Small intestine (tissue), 7 donors: ENCODE results near the gene SLC25A24. TPM values are rescaled to one million over a fixed set of nuclear protein-coding genes. Genes with fewer than 3 reads are reported as not detected.
"Not testable (repeated sequence)": the region's sequence is repeated elsewhere in the genome, so short reads cannot be mapped to it uniquely, and the experiment has no call there.

ENCODE experiments used
- DNase-seq, 2 donors: peaks; one replicate each; pipeline versions ENCODE4 v3.0.0 to v3.0.0-alpha.2; 2013
- FAIRE-seq: peaks from 2 replicates; lab custom pipeline; 2012; peaks lifted over from hg19 to GRCh38; lab: Jason Lieb, UNC
- H3K27ac ChIP-seq, 3 donors: one replicate each; pipeline ENCODE4 v1.5.1; 2013; ENCODE audit warnings: low read length in 2 of 3, mild to moderate bottlenecking in 2 of 3, control low read depth in 1 of 3, inconsistent platforms in 1 of 3, low read depth in 1 of 3, moderate library complexity in 1 of 3
- H3K27me3 ChIP-seq, 3 donors: one replicate each; pipeline ENCODE4 v1.6.1; 2013; ENCODE audit warnings: low read length in 3 of 3, inconsistent platforms in 1 of 3; ENCODE audit not compliant: control insufficient read depth in 3 of 3, insufficient read depth in 3 of 3
- H3K36me3 ChIP-seq, 3 donors: one replicate each; pipeline ENCODE4 v1.6.1; 2013; ENCODE audit warnings: low read length in 3 of 3, inconsistent platforms in 1 of 3, low read depth in 1 of 3, mild to moderate bottlenecking in 1 of 3, moderate library complexity in 1 of 3; ENCODE audit not compliant: control insufficient read depth in 3 of 3, insufficient read depth in 2 of 3
- H3K4me1 ChIP-seq, 3 donors: one replicate each; pipeline ENCODE4 v1.6.1; 2013; ENCODE audit warnings: low read length in 2 of 3, inconsistent platforms in 1 of 3, low read depth in 1 of 3, mild to moderate bottlenecking in 1 of 3, moderate library complexity in 1 of 3; ENCODE audit not compliant: control insufficient read depth in 3 of 3, insufficient read depth in 2 of 3
- H3K4me3 ChIP-seq, 3 donors: one replicate each; pipeline ENCODE4 v1.5.1; 2013; ENCODE audit warnings: low read length in 3 of 3, control low read depth in 1 of 3, inconsistent platforms in 1 of 3, low read depth in 1 of 3, mild to moderate bottlenecking in 1 of 3, moderate library complexity in 1 of 3
- H3K9me3 ChIP-seq, 2 donors: one replicate each; pipeline ENCODE4 v1.6.1; 2013; ENCODE audit warnings: low read depth in 1 of 2, low read length in 1 of 2; ENCODE audit not compliant: control insufficient read depth in 2 of 2, insufficient read depth in 1 of 2
- WGBS, 3 donors: extraction: QIAGEN DNeasy Blood & Tissue Kit; methylation state at CpG; one replicate each; pipeline ENCODE4 v1.1.7; 2013; 5-methylcytosine and 5-hydroxymethylcytosine counted together
- polyA plus RNA-seq, 4 donors: library from polyadenylated mRNA; stranded (reverse) in 3 of 4; unstranded in 1 of 4; fragments of 200-250 nt in 3 of 4; fragments of 120-200 nt in 1 of 4; gene quantifications; one replicate each; pipeline versions ENCODE4 v1.2.1 to v1.2.3, GENCODE V29; 2013
- donor health status: healthy with polysubstance abuse.
- donor health status: control.
- donor health status: control.
- donor health status: Bipolar disorder and iron deficiency.
- donor health status: healthy.

The SLC25A24 gene
- polyA plus RNA-seq, 4 donors, result 31.7 to 43.4 (median 36.8) TPM

GRCh38 chr1:108208724-108209446 lies 8.7 kb upstream of the SLC25A24 start:
- FAIRE-seq (no peak), DNase-seq (no peak)
- H3K27me3 ChIP-seq, result peaks cover 0 to 6% (median 4%) of the 10 kb centered on the region in 3 donors
- WGBS, 3 donors, result 62 to 72% (median 65%) methylated on average over 10 to 11 of the region's 11 CpGs
- H3K4me1 ChIP-seq, result no peaks in the 10 kb centered on the region
- H3K9me3 ChIP-seq, result no peaks in the 10 kb centered on the region
- no peak overlapping the region for H3K4me3 ChIP-seq
- H3K36me3 ChIP-seq, result no peaks in the 10 kb centered on the region
- H3K27ac ChIP-seq, result no peak overlapping the region

- not testable (repeated sequence) for H3K36me3 ChIP-seq, H3K27ac ChIP-seq, H3K9me3 ChIP-seq, H3K4me3 ChIP-seq, DNase-seq, H3K27me3 ChIP-seq, FAIRE-seq
- 65 to 83% (median 81%) methylated on average over 3 of the region's 3 CpGs for WGBS, 3 donors
- peaks cover 0 to 12% (median 2%) of the 10 kb centered on the region in 3 donors for H3K4me1 ChIP-seq
These were observed 3.4 kb upstream of the SLC25A24 start for GRCh38 chr1:108203582-108203981.

- no peak overlapping the region for H3K4me3 ChIP-seq
- peaks cover 2 to 14% (median 2%) of the 10 kb centered on the region in 3 donors for H3K4me1 ChIP-seq
- H3K27ac ChIP-seq, result no peak overlapping the region
- 77 to 84% (median 83%) methylated on average over 5 of the region's 5 CpGs for WGBS, 3 donors
- no peaks in the 10 kb centered on the region for H3K9me3 ChIP-seq
- no peak for DNase-seq
- FAIRE-seq, result no peak
- H3K36me3 ChIP-seq, result peaks cover 0 to 4% (median 0%) of the 10 kb centered on the region in 3 donors
- H3K27me3 ChIP-seq, result no peaks in the 10 kb centered on the region
These were observed 1.5 kb upstream of the SLC25A24 start for GRCh38 chr1:108201687-108202086.

- DNase-seq, result peak; percentile 55 to 75
- peaks cover 0 to 8% of the 10 kb centered on the region in 2 donors for H3K9me3 ChIP-seq
- H3K27me3 ChIP-seq, result no peaks in the 10 kb centered on the region
- 0 to 1% (median 0%) methylated on average over 10 of the region's 10 CpGs for WGBS, 3 donors
- peaks cover 2 to 14% (median 5%) of the 10 kb centered on the region in 3 donors for H3K4me1 ChIP-seq
- peak overlapping the region; percentile 81 to 98 (median 96) for H3K27ac ChIP-seq
- H3K4me3 ChIP-seq, result peak overlapping the region; percentile 81 to 86 (median 81)
- FAIRE-seq, result no peak
- H3K36me3 ChIP-seq, result peaks cover 0 to 6% (median 0%) of the 10 kb centered on the region in 3 donors
These were observed 526 bp upstream of the SLC25A24 start for GRCh38 chr1:108200687-108201051.

- H3K27me3 ChIP-seq, result no peaks in the 10 kb centered on the region
- H3K27ac ChIP-seq, result peak overlapping the region; percentile 95 to 98 (median 96)
- 4 to 14% (median 8%) methylated on average over 9 of the region's 9 CpGs for WGBS, 3 donors
- peak overlapping the region; percentile 81 to 86 (median 81) for H3K4me3 ChIP-seq
- peaks cover under 1 to 9% (median 2%) of the 10 kb centered on the region in 3 donors for H3K36me3 ChIP-seq
- DNase-seq (peak; percentile 82 to 93), FAIRE-seq (no peak)
- H3K4me1 ChIP-seq, result peaks cover 2 to 14% (median 5%) of the 10 kb centered on the region in 3 donors
- H3K9me3 ChIP-seq, result peaks cover 0 to 13% of the 10 kb centered on the region in 2 donors
These were observed 897 bp downstream of the SLC25A24 start for GRCh38 chr1:108199201-108199691.

GRCh38 chr1:108194051-108194450 lies 6.1 kb downstream of the SLC25A24 start:
- no peak overlapping the region for H3K4me3 ChIP-seq
- H3K27me3 ChIP-seq, result no peaks in the 10 kb centered on the region
- FAIRE-seq, result no peak
- H3K36me3 ChIP-seq, result peaks cover 4 to 18% (median 10%) of the 10 kb centered on the region in 3 donors
- peaks cover 0 to 24% of the 10 kb centered on the region in 2 donors for H3K9me3 ChIP-seq
- H3K4me1 ChIP-seq, result peaks cover 2 to 5% (median 4%) of the 10 kb centered on the region in 3 donors
- 95 to 97% (median 96%) methylated on average over 1 of the region's 1 CpG for WGBS, 3 donors
- no peak overlapping the region for H3K27ac ChIP-seq
- no peak for DNase-seq

GRCh38 chr1:108193333-108193732 lies 6.8 kb downstream of the SLC25A24 start:
- no peak overlapping the region for H3K4me3 ChIP-seq
- no peak overlapping the region for H3K27ac ChIP-seq
- WGBS, 3 donors, result 90 to 97% (median 95%) methylated on average over 1 of the region's 1 CpG
- H3K36me3 ChIP-seq, result peaks cover 4 to 18% (median 10%) of the 10 kb centered on the region in 3 donors
- DNase-seq, result no peak
- FAIRE-seq, result no peak
- H3K27me3 ChIP-seq, result no peaks in the 10 kb centered on the region
- peaks cover 0 to 28% of the 10 kb centered on the region in 2 donors for H3K9me3 ChIP-seq
- peaks cover 0 to 5% (median 0%) of the 10 kb centered on the region in 3 donors for H3K4me1 ChIP-seq

- no peaks in the 10 kb centered on the region for H3K27me3 ChIP-seq
- H3K27ac ChIP-seq, result no peak overlapping the region
- no peak overlapping the region for H3K4me3 ChIP-seq
- DNase-seq, result no peak
- WGBS, 3 donors, result 98 to 99% (median 98%) methylated on average over 28 of the region's 28 CpGs
- H3K4me1 ChIP-seq, result peaks cover 0 to 4% (median 0%) of the 10 kb centered on the region in 3 donors
- H3K36me3 ChIP-seq, result peaks cover 4 to 14% (median 12%) of the 10 kb centered on the region in 3 donors
- H3K9me3 ChIP-seq, result peaks cover 0 to 33% of the 10 kb centered on the region in 2 donors
- no peak for FAIRE-seq
These were observed 7.6 kb downstream of the SLC25A24 start for GRCh38 chr1:108192581-108192980.
